ENCODE results near the gene RASSF3. TPM values are rescaled to one million over a fixed set of nuclear protein-coding genes. Genes with fewer than 3 reads are reported as not detected.

Gene RASSF3
- polyA plus RNA-seq, 1 donor (not counting 4 experiments of a cell fraction or from before 2014, with no cell fraction given): 9.6 TPM

GRCh38 chr12:64595863-64596793 is 14.2 kb upstream of the RASSF3 start:
- Histone ChIP-seq H3K79me2 (ENCODE audit: control insufficient read depth, insufficient read depth, low read length) (no peaks in the 10 kb centered on the region), H3K9me1 (ENCODE audit: control insufficient read depth, extremely low read depth, insufficient read depth, low read length) (no peaks in the 10 kb centered on the region), H3K9ac (ENCODE audit: control insufficient read depth, extremely low read depth, insufficient read depth, low read length) (no peak overlapping the region), H2AFZ (ENCODE audit: control insufficient read depth, low read length) (no peak overlapping the region), H3K27me3 (ENCODE audit: control insufficient read depth, extremely low read depth, insufficient read depth, low read length) (no peaks in the 10 kb centered on the region), H3K36me3 (ENCODE audit: control insufficient read depth in 2 of 2, extremely low read depth in 1 of 2, insufficient read depth in 2 of 2, low read length in 2 of 2) (no peaks in the 10 kb centered on the region), H4K20me1 (ENCODE audit: control insufficient read depth, extremely low read depth, insufficient read depth, low read length) (no peaks in the 10 kb centered on the region), H3K4me1 (ENCODE audit: control insufficient read depth, extremely low read depth, insufficient read depth, low read length) (no peaks in the 10 kb centered on the region), H3K27ac (ENCODE audit: control insufficient read depth, insufficient read depth, low read length) (no peak overlapping the region), H3K4me3 (ENCODE audit: control insufficient read depth in 2 of 3, extremely low read depth in 1 of 3, insufficient read depth in 2 of 3, low read depth in 1 of 3, low read length in 3 of 3) (no peak overlapping the region), H3K9me3 (ENCODE audit: control insufficient read depth, low read depth, low read length) (no peaks in the 10 kb centered on the region), H3K4me2 (ENCODE audit: control insufficient read depth, extremely low read depth, insufficient read depth, low read depth, low read length) (no peak overlapping the region)
- TF ChIP-seq CTCF (optimal IDR thresholded peaks at IDR 0.05 in 1 of 3, IDR thresholded peaks at IDR 0.05 in 1 of 3, conservative IDR thresholded peaks at IDR 0.05 in 1 of 3; ENCODE audit: extremely low read depth in 1 of 3, insufficient read depth in 2 of 3, low read length in 3 of 3) (no peak), EZH2 (IDR thresholded peaks at IDR 0.05; ENCODE audit: low read length) (no peak)
- DNase-seq (ENCODE audit: low read depth, low spot score) (no peak), FAIRE-seq (no peak)
- dilution Hi-C loops (cut with MboI; ENCODE audit: extremely low pct_ligation_motif_present, low sequenced_read_pairs): no loop called here

GRCh38 chr12:64598831-64599230 is 11.5 kb upstream of the RASSF3 start:
- DNase-seq (ENCODE audit: low read depth, low spot score) (no peak), FAIRE-seq (no peak)
- no peak overlapping the region for H3K4me2 ChIP-seq (ENCODE audit: control insufficient read depth, extremely low read depth, insufficient read depth, low read depth, low read length)
- H3K27ac ChIP-seq (ENCODE audit: control insufficient read depth, insufficient read depth, low read length): no peak overlapping the region
- H3K9me1 ChIP-seq (ENCODE audit: control insufficient read depth, extremely low read depth, insufficient read depth, low read length): no peaks in the 10 kb centered on the region
- no peak overlapping the region for H2AFZ ChIP-seq (ENCODE audit: control insufficient read depth, low read length)
- H3K9ac ChIP-seq (ENCODE audit: control insufficient read depth, extremely low read depth, insufficient read depth, low read length): no peak overlapping the region
- no peaks in the 10 kb centered on the region for H3K27me3 ChIP-seq (ENCODE audit: control insufficient read depth, extremely low read depth, insufficient read depth, low read length)
- TF ChIP-seq CTCF (optimal IDR thresholded peaks at IDR 0.05 in 1 of 3, IDR thresholded peaks at IDR 0.05 in 1 of 3, conservative IDR thresholded peaks at IDR 0.05 in 1 of 3; ENCODE audit: extremely low read depth in 1 of 3, insufficient read depth in 2 of 3, low read length in 3 of 3): no peak
- TF ChIP-seq EZH2 (IDR thresholded peaks at IDR 0.05; ENCODE audit: low read length): no peak
- no peaks in the 10 kb centered on the region for H3K36me3 ChIP-seq (ENCODE audit: control insufficient read depth in 2 of 2, extremely low read depth in 1 of 2, insufficient read depth in 2 of 2, low read length in 2 of 2)
- dilution Hi-C loops (cut with MboI; ENCODE audit: extremely low pct_ligation_motif_present, low sequenced_read_pairs): no loop called here
- H3K4me3 ChIP-seq (ENCODE audit: control insufficient read depth in 2 of 3, extremely low read depth in 1 of 3, insufficient read depth in 2 of 3, low read depth in 1 of 3, low read length in 3 of 3): no peak overlapping the region
- H3K79me2 ChIP-seq (ENCODE audit: control insufficient read depth, insufficient read depth, low read length): no peaks in the 10 kb centered on the region
- no peaks in the 10 kb centered on the region for H3K9me3 ChIP-seq (ENCODE audit: control insufficient read depth, low read depth, low read length)
- H3K4me1 ChIP-seq (ENCODE audit: control insufficient read depth, extremely low read depth, insufficient read depth, low read length): no peaks in the 10 kb centered on the region
- no peaks in the 10 kb centered on the region for H4K20me1 ChIP-seq (ENCODE audit: control insufficient read depth, extremely low read depth, insufficient read depth, low read length)

All from keratinocyte (primary cell).